ENCODE results near the gene HIC2.
"Not testable (repeated sequence)": the region's sequence is repeated elsewhere in the genome, so short reads cannot be mapped to it uniquely, and the experiment has no call there.

DNA sequence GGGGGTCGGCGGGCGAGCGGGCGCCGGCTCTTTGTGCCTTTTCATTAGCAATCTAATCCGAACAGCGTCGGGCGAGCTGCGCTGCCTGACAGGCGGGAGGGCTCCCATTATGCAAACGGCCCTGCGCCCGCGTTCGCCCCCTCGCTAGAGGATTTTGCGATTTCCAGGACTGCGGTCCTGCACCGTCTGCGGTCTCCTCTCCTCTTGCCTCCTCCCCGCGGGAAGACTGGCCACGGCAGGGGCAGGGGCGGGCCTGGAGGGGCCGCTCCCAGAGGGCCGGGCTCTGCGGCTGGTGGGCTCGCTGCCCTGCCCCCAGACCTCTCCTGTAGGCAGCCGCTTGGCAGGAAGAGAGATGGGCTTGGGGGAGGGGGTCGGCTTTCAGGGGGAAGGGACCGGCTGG, 682 bp downstream of the HIC2 start:
- TF ChIP-seq POLR2AphosphoS5 (IDR thresholded peaks at IDR 0.05; ENCODE audit: low read depth); SPI1 (IDR thresholded peaks at IDR 0.05; ENCODE audit: borderline replicate concordance, low read depth): not testable (repeated sequence)
